Breast epithelium (tissue), 3 donors: ENCODE results near the gene UBTD1.

Experiments
- POLR2A ChIP-seq: fragments of 450-650 bp; IDR thresholded peaks from one replicate; pipeline ENCODE4 v1.6.1; 2016; ENCODE audit warnings: antibody characterized with exemption, mild to moderate bottlenecking, moderate library complexity
- TF ChIP-seq, protein P1 (sequence below), 3 donors: fragments of 450-650 bp; IDR thresholded peaks; one replicate each; pipeline ENCODE4 v1.5.1; 2016 to 2017; ENCODE audit warnings: antibody characterized with exemption in 3 of 3, mild to moderate bottlenecking in 3 of 3, moderate library complexity in 3 of 3

DNA sequence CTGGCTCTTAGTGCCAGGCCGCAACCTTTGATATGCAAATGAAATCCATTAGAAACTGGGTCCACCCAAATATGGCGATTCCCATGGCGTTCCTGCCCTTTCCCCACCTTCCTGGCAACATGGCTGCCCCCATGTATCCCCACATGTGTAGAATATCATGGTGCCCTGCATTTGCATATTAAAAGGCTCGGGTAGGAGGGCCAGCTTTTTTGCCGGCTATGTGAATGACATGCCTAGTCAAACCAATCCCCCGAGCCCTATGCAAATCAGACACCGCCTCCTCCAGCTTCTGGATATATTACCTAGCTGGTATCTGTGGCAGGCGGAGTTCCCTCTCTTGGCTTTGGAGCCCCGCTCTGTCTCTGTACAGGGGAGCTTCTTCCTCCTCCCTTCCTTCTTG, 18.8 kb upstream of the UBTD1 start:
- no peak for TF ChIP-seq POLR2A
- TF ChIP-seq, protein P1, sequence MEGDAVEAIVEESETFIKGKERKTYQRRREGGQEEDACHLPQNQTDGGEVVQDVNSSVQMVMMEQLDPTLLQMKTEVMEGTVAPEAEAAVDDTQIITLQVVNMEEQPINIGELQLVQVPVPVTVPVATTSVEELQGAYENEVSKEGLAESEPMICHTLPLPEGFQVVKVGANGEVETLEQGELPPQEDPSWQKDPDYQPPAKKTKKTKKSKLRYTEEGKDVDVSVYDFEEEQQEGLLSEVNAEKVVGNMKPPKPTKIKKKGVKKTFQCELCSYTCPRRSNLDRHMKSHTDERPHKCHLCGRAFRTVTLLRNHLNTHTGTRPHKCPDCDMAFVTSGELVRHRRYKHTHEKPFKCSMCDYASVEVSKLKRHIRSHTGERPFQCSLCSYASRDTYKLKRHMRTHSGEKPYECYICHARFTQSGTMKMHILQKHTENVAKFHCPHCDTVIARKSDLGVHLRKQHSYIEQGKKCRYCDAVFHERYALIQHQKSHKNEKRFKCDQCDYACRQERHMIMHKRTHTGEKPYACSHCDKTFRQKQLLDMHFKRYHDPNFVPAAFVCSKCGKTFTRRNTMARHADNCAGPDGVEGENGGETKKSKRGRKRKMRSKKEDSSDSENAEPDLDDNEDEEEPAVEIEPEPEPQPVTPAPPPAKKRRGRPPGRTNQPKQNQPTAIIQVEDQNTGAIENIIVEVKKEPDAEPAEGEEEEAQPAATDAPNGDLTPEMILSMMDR (IDR thresholded peaks at IDR 0.05), result no peak
